Mesothelial cell of epicardium (in vitro differentiated cells): ENCODE measurements around the gene PRKD1. TPM values are rescaled to one million over a fixed set of nuclear protein-coding genes. Genes with fewer than 3 reads are reported as not detected.
"Not testable (repeated sequence)": the region's sequence is repeated elsewhere in the genome, so short reads cannot be mapped to it uniquely, and the experiment has no call there.

ENCODE experiments used
- DNase-seq, 2 experiments: peaks; one replicate each; pipeline ENCODE4 v3.0.0; 2021; ENCODE audit warnings: low spot score in 2 of 2; ENCODE audit not compliant: unreplicated experiment in 2 of 2
- H3K27ac Mint-ChIP-seq: 2 replicates; pipeline ENCODE4 v1.8.0; 2021; ENCODE audit warnings: mixed read lengths
- H3K27me3 Mint-ChIP-seq: 2 replicates; pipeline ENCODE4 v1.8.0; 2021; ENCODE audit warnings: low read depth, mixed read lengths
- H3K36me3 Mint-ChIP-seq: 2 replicates; pipeline ENCODE4 v1.8.0; 2021; ENCODE audit warnings: mixed read lengths
- H3K4me1 Mint-ChIP-seq: 2 replicates; pipeline ENCODE4 v1.8.0; 2021; ENCODE audit warnings: mixed read lengths
- H3K4me3 Mint-ChIP-seq: 2 replicates; pipeline ENCODE4 v1.8.0; 2021; ENCODE audit warnings: mild to moderate bottlenecking, moderate library complexity, mixed read lengths
- H3K9me3 Mint-ChIP-seq: 2 replicates; pipeline ENCODE4 v1.8.0; 2021; ENCODE audit warnings: mixed read lengths
- CTCF ChIP-seq: fragments of 200-600 bp; sonication (generic); IDR thresholded peaks from one replicate; pipeline ENCODE4 v1.5.0; 2021; ENCODE audit warnings: antibody characterized with exemption; ENCODE audit not compliant: unreplicated experiment
- total RNA-seq: library from RNA; stranded (reverse); gene quantifications from 3 replicates; pipeline ENCODE4 v1.2.1, GENCODE V29; 2021

The PRKD1 gene
- total RNA-seq, 1 donor from 2014 or later: 27.3 TPM

- Mint-ChIP-seq H3K4me1 (no peaks in the 10 kb centered on the region), H3K27me3 (no peaks in the 10 kb centered on the region), H3K9me3 (peaks cover 25% of the 10 kb centered on the region), H3K27ac (no peak overlapping the region), H3K4me3 (no peak overlapping the region), H3K36me3 (peaks cover 16% of the 10 kb centered on the region)
- TF ChIP-seq CTCF: no peak
- DNase-seq: no peak
These were observed 83.7 kb downstream of the PRKD1 start for GRCh38 chr14:29843981-29844380.

GRCh38 chr14:29842228-29842627 is 85.4 kb downstream of the PRKD1 start:
- Mint-ChIP-seq H3K9me3 (peaks cover 32% of the 10 kb centered on the region), H3K27ac (no peak overlapping the region), H3K4me1 (no peaks in the 10 kb centered on the region), H3K4me3 (no peak overlapping the region), H3K36me3 (peaks cover 24% of the 10 kb centered on the region), H3K27me3 (no peaks in the 10 kb centered on the region)
- no peak for DNase-seq
- TF ChIP-seq CTCF: no peak

- H3K4me1 Mint-ChIP-seq, H3K27ac Mint-ChIP-seq, H3K4me3 Mint-ChIP-seq, H3K27me3 Mint-ChIP-seq, DNase-seq: not testable (repeated sequence)
- Mint-ChIP-seq H3K9me3 (peaks cover 38% of the 10 kb centered on the region), H3K36me3 (peaks cover 24% of the 10 kb centered on the region)
These were observed 87.2 kb downstream of the PRKD1 start for GRCh38 chr14:29840369-29840892.

DNA sequence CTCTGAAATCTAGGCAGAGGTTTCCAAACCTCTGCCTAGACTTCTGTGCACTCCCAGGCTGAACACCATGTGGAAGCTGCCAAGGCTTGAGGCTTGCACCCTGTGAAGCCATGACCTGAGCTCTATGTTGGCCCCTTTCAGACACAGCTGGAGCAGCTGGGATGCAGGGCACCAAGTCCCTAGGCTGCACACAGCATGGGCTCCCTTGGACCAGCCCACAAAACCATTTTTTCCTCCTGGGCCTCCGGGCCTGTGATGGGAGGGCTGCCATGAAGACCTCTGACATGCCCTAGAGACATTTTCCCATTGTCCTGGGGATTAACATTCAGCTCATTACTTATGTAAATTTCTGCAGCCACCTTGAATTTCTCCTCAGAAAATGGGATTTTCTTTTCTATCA is 88.0 kb downstream of the PRKD1 start:
- peaks cover 24% of the 10 kb centered on the region for H3K36me3 Mint-ChIP-seq
- not testable (repeated sequence) for H3K27me3 Mint-ChIP-seq, H3K4me3 Mint-ChIP-seq, H3K4me1 Mint-ChIP-seq, H3K27ac Mint-ChIP-seq, DNase-seq
- H3K9me3 Mint-ChIP-seq: peaks cover 38% of the 10 kb centered on the region

GRCh38 chr14:29838752-29839151 is 88.9 kb downstream of the PRKD1 start:
- peaks cover 24% of the 10 kb centered on the region for H3K36me3 Mint-ChIP-seq
- H3K4me1 Mint-ChIP-seq: no peaks in the 10 kb centered on the region
- H3K4me3 Mint-ChIP-seq: no peak overlapping the region
- H3K27ac Mint-ChIP-seq: no peak overlapping the region
- H3K9me3 Mint-ChIP-seq: peaks cover 38% of the 10 kb centered on the region
- no peak for DNase-seq
- no peak for TF ChIP-seq CTCF
- H3K27me3 Mint-ChIP-seq: no peaks in the 10 kb centered on the region

DNA sequence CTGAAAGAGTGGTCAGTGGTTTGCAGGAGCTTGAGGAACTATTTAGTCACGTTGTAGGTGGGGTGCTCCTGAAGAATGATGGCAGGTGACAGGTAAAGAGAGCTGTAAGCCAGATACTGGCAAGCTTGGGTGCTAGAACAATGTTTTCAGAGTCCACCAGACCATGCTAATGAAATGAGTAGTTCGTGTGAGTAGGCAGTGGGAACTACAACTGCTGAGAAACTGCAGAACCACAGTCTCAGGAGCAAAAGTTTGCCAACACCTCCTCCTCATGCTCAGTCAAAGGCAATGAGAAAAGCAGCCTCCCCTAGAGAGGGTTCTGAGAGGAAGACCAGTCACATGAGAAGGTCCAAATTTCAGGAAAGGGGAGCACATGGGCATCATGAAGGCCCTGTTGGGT is 91.3 kb downstream of the PRKD1 start:
- no peaks in the 10 kb centered on the region for H3K4me1 Mint-ChIP-seq
- no peaks in the 10 kb centered on the region for H3K27me3 Mint-ChIP-seq
- DNase-seq: no peak

More for the DNA sequence above, 91.3 kb downstream of the PRKD1 start:
- Mint-ChIP-seq H3K9me3 (peaks cover 28% of the 10 kb centered on the region), H3K27ac (no peak overlapping the region), H3K36me3 (peaks cover 23% of the 10 kb centered on the region), H3K4me3 (no peak overlapping the region)
- TF ChIP-seq CTCF: no peak
